Measurements from ENCODE around the gene KRTAP5-3.

GRCh38 chr11:1603629-1604028, 4.6 kb downstream of the KRTAP5-3 start:
- TF ChIP-seq CTCF (conservative IDR thresholded peaks at IDR 0.05; ENCODE audit: low read length), result no peak
- no peak for TF ChIP-seq EZH2phosphoT487 (IDR thresholded peaks at IDR 0.05; ENCODE audit: borderline replicate concordance)

All from Loucy (cell line).